H9 (cell line): ENCODE results near the gene SMYD2. TPM values are rescaled to one million over a fixed set of nuclear protein-coding genes. Genes with fewer than 3 reads are reported as not detected.

Experiments used
- DNase-seq: peaks from one replicate; pipeline ENCODE4 v3.0.0-alpha.2; 2017
- H2AFZ ChIP-seq: one replicate; pipeline ENCODE4 v1.6.1; 2013; ENCODE audit warnings: mild to moderate bottlenecking, low read length, control low read depth, moderate library complexity
- H2AK5ac ChIP-seq: 2 replicates; pipeline ENCODE4 v1.6.1; 2013; ENCODE audit warnings: low read length, control low read depth, mixed read lengths; ENCODE audit not compliant: insufficient read length
- H2BK120ac ChIP-seq: one replicate; pipeline ENCODE4 v1.6.1; 2013; ENCODE audit warnings: low read depth, mild to moderate bottlenecking, low read length, control low read depth, inconsistent platforms; ENCODE audit not compliant: poor library complexity, severe bottlenecking
- H2BK12ac ChIP-seq: 2 replicates; pipeline ENCODE4 v1.6.1; 2013; ENCODE audit warnings: low read length, control low read depth, mixed read lengths, low read depth; ENCODE audit not compliant: insufficient read length
- H2BK15ac ChIP-seq: 2 replicates; pipeline ENCODE4 v1.6.1; 2013; ENCODE audit warnings: low read depth, low read length, control low read depth
- H2BK20ac ChIP-seq: one replicate; pipeline ENCODE4 v1.6.1; 2013; ENCODE audit warnings: low read depth, mild to moderate bottlenecking, low read length, control low read depth, inconsistent platforms; ENCODE audit not compliant: poor library complexity, severe bottlenecking
- H2BK5ac ChIP-seq: 2 replicates; pipeline ENCODE4 v1.6.1; 2013; ENCODE audit warnings: low read length, control low read depth, mixed read lengths; ENCODE audit not compliant: insufficient read length
- H3K14ac ChIP-seq: 2 replicates; pipeline ENCODE4 v1.6.1; 2013; ENCODE audit warnings: low read length, control low read depth; ENCODE audit not compliant: insufficient read depth
- H3K18ac ChIP-seq: 2 replicates; pipeline ENCODE4 v1.6.1; 2013; ENCODE audit warnings: low read depth, mild to moderate bottlenecking, mixed read lengths, low read length, control low read depth; ENCODE audit not compliant: insufficient read length
- H3K23ac ChIP-seq: 2 replicates; pipeline ENCODE4 v1.6.1; 2013; ENCODE audit warnings: low read length, control low read depth, mixed read lengths, low read depth; ENCODE audit not compliant: insufficient read length
- H3K23me2 ChIP-seq: 2 replicates; pipeline ENCODE4 v1.6.1; 2013; ENCODE audit warnings: low read depth, mild to moderate bottlenecking, mixed read lengths, low read length, control low read depth; ENCODE audit not compliant: insufficient read length, poor library complexity, severe bottlenecking
- H3K27ac ChIP-seq: 2 replicates; pipeline ENCODE4 v1.5.1; 2013; ENCODE audit warnings: low read length, control low read depth, mixed read lengths, low read depth; ENCODE audit not compliant: insufficient read length
- H3K27me3 ChIP-seq: 2 replicates; pipeline ENCODE4 v1.6.1; 2013; ENCODE audit warnings: low read length, control low read depth, inconsistent platforms; ENCODE audit not compliant: insufficient read depth
- H3K4ac ChIP-seq: 2 replicates; pipeline ENCODE4 v1.6.1; 2013; ENCODE audit warnings: low read depth, mild to moderate bottlenecking, control low read depth, inconsistent platforms, low read length, moderate library complexity
- H3K4me1 ChIP-seq: 2 replicates; pipeline ENCODE4 v1.6.1; 2013; ENCODE audit warnings: low read length, control low read depth, inconsistent platforms; ENCODE audit not compliant: insufficient read depth
- H3K4me2 ChIP-seq: 2 replicates; pipeline ENCODE4 v1.6.1; 2013; ENCODE audit warnings: low read length, control low read depth, mixed read lengths; ENCODE audit not compliant: insufficient read length, insufficient read depth
- H3K56ac ChIP-seq: 2 replicates; pipeline ENCODE4 v1.6.1; 2013; ENCODE audit warnings: low read depth, mild to moderate bottlenecking, mixed read lengths, low read length, control low read depth; ENCODE audit not compliant: insufficient read length
- H3K79me1 ChIP-seq: 2 replicates; pipeline ENCODE4 v1.6.1; 2013; ENCODE audit warnings: low read depth, mild to moderate bottlenecking, moderate library complexity, low read length, control low read depth, inconsistent platforms; ENCODE audit not compliant: insufficient read depth, poor library complexity, severe bottlenecking
- H3K79me2 ChIP-seq: 2 replicates; pipeline ENCODE4 v1.6.1; 2013; ENCODE audit warnings: low read length, control low read depth, inconsistent platforms; ENCODE audit not compliant: insufficient read depth
- H3K9ac ChIP-seq: 2 replicates; pipeline ENCODE4 v1.6.1; 2013; ENCODE audit warnings: low read length, control low read depth, mixed read lengths; ENCODE audit not compliant: insufficient read length; ENCODE audit errors: extremely low read depth
- H3K9me3 ChIP-seq: one replicate; pipeline ENCODE4 v1.6.1; 2013; ENCODE audit warnings: low read depth, low read length, inconsistent platforms; ENCODE audit not compliant: control insufficient read depth
- H3T11ph ChIP-seq: one replicate; pipeline ENCODE4 v1.6.1; 2013; ENCODE audit warnings: mild to moderate bottlenecking, low read length, control low read depth, inconsistent platforms
- H4K20me1 ChIP-seq: one replicate; pipeline ENCODE4 v1.6.1; 2013; ENCODE audit not compliant: control insufficient read depth, insufficient read length, insufficient read depth
- H4K5ac ChIP-seq: 2 replicates; pipeline ENCODE4 v1.6.1; 2013; ENCODE audit warnings: low read depth, mild to moderate bottlenecking, mixed read lengths, low read length, control low read depth; ENCODE audit not compliant: insufficient read length
- H4K8ac ChIP-seq: replicated peaks from 2 replicates; pipeline ENCODE4 v1.6.1; 2013; ENCODE audit warnings: low read length, control low read depth, mixed read lengths, low read depth; ENCODE audit not compliant: insufficient read length
- H4K91ac ChIP-seq: 2 replicates; pipeline ENCODE4 v1.6.1; 2013; ENCODE audit warnings: low read depth, mild to moderate bottlenecking, moderate library complexity, mixed read lengths, low read length, control low read depth; ENCODE audit not compliant: insufficient read length
- H3K27ac Mint-ChIP-seq, 3 experiments: 2 replicates in 2 of 3; 3 replicates in 1 of 3; pipeline ENCODE4 v1.8.0; 2020 to 2021; ENCODE audit warnings: mixed read lengths in 3 of 3, mild to moderate bottlenecking in 1 of 3, moderate library complexity in 1 of 3
- H3K27me3 Mint-ChIP-seq: 2 replicates; pipeline ENCODE4 v1.8.0; 2021; ENCODE audit warnings: low read depth, mild to moderate bottlenecking, moderate library complexity, mixed read lengths
- H3K36me3 Mint-ChIP-seq, 3 experiments: 2 replicates in 2 of 3; 3 replicates in 1 of 3; pipeline ENCODE4 v1.8.0; 2020 to 2021; ENCODE audit warnings: low read depth in 3 of 3, mixed read lengths in 3 of 3; ENCODE audit not compliant: insufficient read depth in 1 of 3
- H3K4me1 Mint-ChIP-seq, 2 experiments: 2 replicates each; pipeline ENCODE4 v1.8.0; 2020; ENCODE audit warnings: mixed read lengths in 2 of 2
- H3K4me3 Mint-ChIP-seq, 2 experiments: 2 replicates in 1 of 2; 3 replicates in 1 of 2; pipeline ENCODE4 v1.8.0; 2020 to 2021; ENCODE audit warnings: mild to moderate bottlenecking in 2 of 2, mixed read lengths in 2 of 2, moderate library complexity in 1 of 2
- H3K9me3 Mint-ChIP-seq, 2 experiments: 2 replicates in 1 of 2; 3 replicates in 1 of 2; pipeline ENCODE4 v1.8.0; 2020; ENCODE audit warnings: mild to moderate bottlenecking in 2 of 2, mixed read lengths in 2 of 2, moderate library complexity in 1 of 2
- CTCF ChIP-seq: fragments of 200-600 bp; sonication (generic); conservative IDR thresholded peaks from 3 replicates; pipeline ENCODE4 v1.8.0; 2021; ENCODE audit warnings: antibody characterized with exemption, mild to moderate bottlenecking
- WGBS: extraction: QIAGEN DNeasy Blood & Tissue Kit; methylation state at CpG from one replicate; pipeline ENCODE4 v1.1.7; 2013; ENCODE audit warnings: missing lambda C conversion rate, low lambda C conversion rate, mixed read lengths; ENCODE audit not compliant: insufficient read length; ENCODE audit errors: extremely low coverage; 5-methylcytosine and 5-hydroxymethylcytosine counted together
- total RNA-seq: library from RNA; stranded (reverse); gene quantifications from 2 replicates; pipeline ENCODE4 v1.2.1, GENCODE V29; 2021

SMYD2 gene
- total RNA-seq, 1 experiment from 2014 or later, result 10.9 TPM

GRCh38 chr1:214295934-214296333, 15.0 kb downstream of the SMYD2 start:
- no peak overlapping the region for H3K4me3 Mint-ChIP-seq
- Histone ChIP-seq H3K9ac (no peak overlapping the region), H4K91ac (no peak overlapping the region), H3K23me2 (no peaks in the 10 kb centered on the region), H2BK20ac (no peak overlapping the region), H2AK5ac (no peak overlapping the region), H3K79me2 (no peaks in the 10 kb centered on the region), H2BK15ac (no peak overlapping the region), H3K79me1 (no peaks in the 10 kb centered on the region), H4K20me1 (no peaks in the 10 kb centered on the region), H3K18ac (no peak overlapping the region), H2AFZ (no peak overlapping the region), H3K9me3 (no peaks in the 10 kb centered on the region), H3K27me3 (peaks cover 17% of the 10 kb centered on the region), H3K4me1 (peaks cover 3% of the 10 kb centered on the region), H3K27ac (no peak overlapping the region), H4K8ac (no peak overlapping the region), H4K5ac (no peak overlapping the region), H3K4me2 (no peak overlapping the region), H3K23ac (no peak overlapping the region), H2BK120ac (no peak overlapping the region), H2BK12ac (no peak overlapping the region), H3K56ac (no peak overlapping the region), H2BK5ac (no peak overlapping the region), H3T11ph (no peak overlapping the region), H3K4ac (no peak overlapping the region), H3K14ac (no peak overlapping the region)
- no peak for TF ChIP-seq CTCF
- WGBS, result no CpG with 5 or more reads among the region's 4 CpGs
- no peak overlapping the region for H3K27ac Mint-ChIP-seq
- peaks cover 75% of the 10 kb centered on the region for H3K27me3 Mint-ChIP-seq
- no peaks in the 10 kb centered on the region for H3K36me3 Mint-ChIP-seq
- H3K4me1 Mint-ChIP-seq, result peaks cover 22 to 46% of the 10 kb centered on the region in 2 experiments
- DNase-seq, result no peak
- H3K9me3 Mint-ChIP-seq, result no peaks in the 10 kb centered on the region
